A673 (cell line): ENCODE data around the gene STK33.

Experiments
- CTCF ChIP-seq: fragments of 300-800, 200-600 bp; sonication (generic); conservative IDR thresholded peaks from 2 replicates; pipeline ENCODE4 v1.5.1; 2017; ENCODE audit warnings: low read depth, mild to moderate bottlenecking, antibody characterized with exemption, low read length, moderate library complexity, mixed read lengths
- EZH2 ChIP-seq: fragments of 200-600 bp; sonication (generic); IDR thresholded peaks from 2 replicates; pipeline ENCODE4 v1.6.1; 2017; ENCODE audit warnings: borderline replicate concordance, low read depth, mild to moderate bottlenecking, mixed read lengths, antibody characterized with exemption, low read length; ENCODE audit not compliant: poor library complexity, severe bottlenecking

- TF ChIP-seq CTCF (no peak), EZH2 (no peak)
Observed at GRCh38 chr11:8532475-8532874, 61.6 kb downstream of the STK33 start.
